Natural killer cell treated with Interleukin-12 subunit alpha and Interleukin-12 subunit beta and Interleukin-15 and Interleukin-18, amount 100 ng/mL, for 72 hours (primary cell): ENCODE data around the gene CEP85L. TPM values are rescaled to one million over a fixed set of nuclear protein-coding genes. Genes with fewer than 3 reads are reported as not detected.

Experiments
- ATAC-seq, 2 donors: fragments of 150-1000 bp; cut with Tn5 transposase in 1 of 2; sonication (Bioruptor Pico), chemical (Tn5 transposase) in 1 of 2; 2 replicates each; pipeline ENCODE4 v1.10.0; 2021
- DNase-seq: peaks from one replicate; pipeline ENCODE4 v3.0.0; 2022; ENCODE audit warnings: low spot score
- H3K27ac Mint-ChIP-seq, 2 donors: 1 replicate in 1 of 2; 2 replicates in 1 of 2; pipeline ENCODE4 v1.8.0; 2022; ENCODE audit warnings: mixed read lengths in 2 of 2, mild to moderate bottlenecking in 1 of 2, moderate library complexity in 1 of 2
- H3K27me3 Mint-ChIP-seq, 2 donors: 1 replicate in 1 of 2; 2 replicates in 1 of 2; pipeline ENCODE4 v1.8.0; 2022; ENCODE audit warnings: mixed read lengths in 2 of 2
- H3K36me3 Mint-ChIP-seq: one replicate; pipeline ENCODE4 v1.8.0; 2022; ENCODE audit warnings: mixed read lengths
- H3K4me1 Mint-ChIP-seq, 2 donors: 1 replicate in 1 of 2; 2 replicates in 1 of 2; pipeline ENCODE4 v1.8.0; 2022; ENCODE audit warnings: low read depth in 2 of 2, mixed read lengths in 2 of 2, mild to moderate bottlenecking in 1 of 2
- H3K4me3 Mint-ChIP-seq: one replicate; pipeline ENCODE4 v1.8.0; 2022; ENCODE audit warnings: mixed read lengths
- H3K9me3 Mint-ChIP-seq: 2 replicates; pipeline ENCODE4 v1.8.0; 2022; ENCODE audit warnings: mixed read lengths
- total RNA-seq, 2 donors: library from RNA; stranded (reverse); gene quantifications; one replicate each; pipeline ENCODE4 v1.2.3, GENCODE V29; 2022

Gene CEP85L
- total RNA-seq, 2 donors from 2014 or later, result 35.7 to 47.4 TPM

- DNase-seq, result no peak
- Mint-ChIP-seq H3K27ac (no peak overlapping the region), H3K4me3 (no peak overlapping the region), H3K27me3 (no peaks in the 10 kb centered on the region), H3K9me3 (peaks cover 7% of the 10 kb centered on the region), H3K36me3 (peaks cover 16% of the 10 kb centered on the region), H3K4me1 (peaks cover 8 to 13% of the 10 kb centered on the region in 2 donors)
- ATAC-seq, result no peak
Observed at GRCh38 chr6:118569498-118569897, 81.9 kb downstream of the CEP85L start.

GRCh38 chr6:118567974-118568373 is 83.4 kb downstream of the CEP85L start:
- ATAC-seq (no peak), DNase-seq (no peak)
- Mint-ChIP-seq H3K27me3 (no peaks in the 10 kb centered on the region), H3K4me1 (peaks cover 8% of the 10 kb centered on the region in 2 donors), H3K27ac (no peak overlapping the region), H3K9me3 (no peaks in the 10 kb centered on the region), H3K4me3 (no peak overlapping the region), H3K36me3 (peaks cover 5% of the 10 kb centered on the region)

GRCh38 chr6:118565311-118565960 is 86.0 kb downstream of the CEP85L start:
- Mint-ChIP-seq H3K9me3 (no peaks in the 10 kb centered on the region), H3K27me3 (no peaks in the 10 kb centered on the region), H3K27ac (no peak overlapping the region), H3K4me3 (no peak overlapping the region), H3K4me1 (peaks cover 0 to 3% of the 10 kb centered on the region in 2 donors), H3K36me3 (peaks cover 4% of the 10 kb centered on the region)
- ATAC-seq, result no peak
- no peak for DNase-seq

GRCh38 chr6:118562959-118563358 is 88.4 kb downstream of the CEP85L start:
- Mint-ChIP-seq H3K36me3 (peaks cover 4% of the 10 kb centered on the region), H3K9me3 (no peaks in the 10 kb centered on the region), H3K4me3 (no peak overlapping the region), H3K27ac (no peak overlapping the region), H3K4me1 (peaks cover 11 to 13% of the 10 kb centered on the region in 2 donors), H3K27me3 (no peaks in the 10 kb centered on the region)
- ATAC-seq (no peak), DNase-seq (no peak)

GRCh38 chr6:118562248-118562647 is 89.1 kb downstream of the CEP85L start:
- ATAC-seq (no peak), DNase-seq (no peak)
- Mint-ChIP-seq H3K27ac (no peak overlapping the region), H3K4me3 (no peak overlapping the region), H3K36me3 (peaks cover 4% of the 10 kb centered on the region), H3K9me3 (no peaks in the 10 kb centered on the region), H3K27me3 (no peaks in the 10 kb centered on the region), H3K4me1 (peaks cover 11 to 18% of the 10 kb centered on the region in 2 donors)

- DNase-seq, result no peak
- ATAC-seq, result no peak
- H3K27ac Mint-ChIP-seq, result no peak overlapping the region
- H3K4me1 Mint-ChIP-seq, result peaks cover 11 to 15% of the 10 kb centered on the region in 2 donors
- H3K4me3 Mint-ChIP-seq, result no peak overlapping the region
- no peaks in the 10 kb centered on the region for H3K27me3 Mint-ChIP-seq
- no peaks in the 10 kb centered on the region for H3K36me3 Mint-ChIP-seq
- H3K9me3 Mint-ChIP-seq, result no peaks in the 10 kb centered on the region
Observed at GRCh38 chr6:118559659-118560058, 91.7 kb downstream of the CEP85L start.

- H3K4me1 Mint-ChIP-seq, result peaks cover 11 to 15% of the 10 kb centered on the region in 2 donors
Observed at GRCh38 chr6:118558464-118559217, 92.8 kb downstream of the CEP85L start.

GRCh38 chr6:118554698-118555097 is 96.7 kb downstream of the CEP85L start:
- Mint-ChIP-seq H3K4me3 (no peak overlapping the region), H3K4me1 (peaks cover 16 to 21% of the 10 kb centered on the region in 2 donors), H3K27me3 (no peaks in the 10 kb centered on the region), H3K27ac (no peak overlapping the region), H3K9me3 (no peaks in the 10 kb centered on the region), H3K36me3 (no peaks in the 10 kb centered on the region)
- DNase-seq, result no peak
- ATAC-seq, result no peak

More at GRCh38 chr6:118558464-118559217, 92.8 kb downstream of the CEP85L start:
- no peak for DNase-seq
- Mint-ChIP-seq H3K27me3 (no peaks in the 10 kb centered on the region), H3K9me3 (no peaks in the 10 kb centered on the region), H3K27ac (peak overlapping the region; percentile 84 to 91), H3K36me3 (no peaks in the 10 kb centered on the region), H3K4me3 (peak overlapping the region; percentile 83)
- ATAC-seq, result peak; percentile 74 to 88

- ATAC-seq (no peak), DNase-seq (no peak)
- Mint-ChIP-seq H3K4me3 (no peak overlapping the region), H3K9me3 (no peaks in the 10 kb centered on the region), H3K36me3 (no peaks in the 10 kb centered on the region), H3K4me1 (peaks cover 8 to 13% of the 10 kb centered on the region in 2 donors), H3K27ac (no peak overlapping the region), H3K27me3 (no peaks in the 10 kb centered on the region)
Observed at GRCh38 chr6:118553132-118553531, 98.3 kb downstream of the CEP85L start.

GRCh38 chr6:118551063-118552053 is 100.0 kb downstream of the CEP85L start:
- Mint-ChIP-seq H3K4me3 (no peak overlapping the region), H3K27me3 (no peaks in the 10 kb centered on the region), H3K27ac (peak overlapping the region in 1 of 2 donors; percentile 68), H3K36me3 (no peaks in the 10 kb centered on the region), H3K9me3 (no peaks in the 10 kb centered on the region), H3K4me1 (peaks cover 9 to 10% of the 10 kb centered on the region in 2 donors)
- peak; percentile 67 to 71 for ATAC-seq
- DNase-seq, result no peak

GRCh38 chr6:118548613-118549012 is 102.8 kb downstream of the CEP85L start:
- DNase-seq (no peak), ATAC-seq (no peak)
- Mint-ChIP-seq H3K4me3 (no peak overlapping the region), H3K36me3 (no peaks in the 10 kb centered on the region), H3K4me1 (peaks cover 19 to 21% of the 10 kb centered on the region in 2 donors), H3K9me3 (no peaks in the 10 kb centered on the region), H3K27ac (no peak overlapping the region), H3K27me3 (no peaks in the 10 kb centered on the region)

GRCh38 chr6:118548136-118548535 is 103.3 kb downstream of the CEP85L start, which contains the start of gene PLN:
TSS of gene PLN (plus strand) at chr6:118548296. CDS start at chr6:118558922, 10,626 bp downstream.
- Mint-ChIP-seq H3K9me3 (no peaks in the 10 kb centered on the region), H3K4me3 (no peak within 1 kb of the TSS), H3K27ac (no peak within 1 kb of the TSS), H3K36me3 (no peaks in the 10 kb centered on the region), H3K4me1 (peaks cover 20 to 21% of the 10 kb centered on the region in 2 donors), H3K27me3 (no peaks in the 10 kb centered on the region)
- DNase-seq (no peak), ATAC-seq (no peak)

- DNase-seq (no peak), ATAC-seq (no peak)
- Mint-ChIP-seq H3K4me1 (peaks cover 20 to 21% of the 10 kb centered on the region in 2 donors), H3K27ac (no peak overlapping the region), H3K27me3 (no peaks in the 10 kb centered on the region), H3K4me3 (no peak overlapping the region), H3K9me3 (no peaks in the 10 kb centered on the region), H3K36me3 (no peaks in the 10 kb centered on the region)
Observed at GRCh38 chr6:118546880-118547218, 104.5 kb downstream of the CEP85L start.
